Lower lobe of right lung (tissue), 2 donors: ENCODE measurements around the gene DDAH1. TPM values are rescaled to one million over a fixed set of nuclear protein-coding genes. Genes with fewer than 3 reads are reported as not detected.
A peak's percentile ranks its signal among the peaks of the same experiment; 100 is the strongest.

Experiments used
- ATAC-seq, 2 donors: fragments of 200-7000 bp; cut with Tn5 transposase; one replicate each; pipeline ENCODE4 v1.9.1; 2020 to 2022; ENCODE audit warnings: mild to moderate bottlenecking in 2 of 2, moderate library complexity in 2 of 2
- DNase-seq: peaks from one replicate; pipeline ENCODE4 v3.0.0-alpha.2; 2020
- H3K27ac ChIP-seq: fragments of 200-600 bp; one replicate; pipeline ENCODE4 v1.8.0; 2022
- H3K27me3 ChIP-seq: fragments of 200-600 bp; one replicate; pipeline ENCODE4 v1.8.0; 2022; ENCODE audit warnings: low read depth
- H3K36me3 ChIP-seq: fragments of 200-600 bp; one replicate; pipeline ENCODE4 v1.8.0; 2022; ENCODE audit warnings: mild to moderate bottlenecking
- H3K4me1 ChIP-seq: fragments of 200-600 bp; one replicate; pipeline ENCODE4 v1.8.0; 2022
- H3K4me3 ChIP-seq: fragments of 200-600 bp; one replicate; pipeline ENCODE4 v1.8.0; 2022; ENCODE audit warnings: mild to moderate bottlenecking
- H3K9me3 ChIP-seq: fragments of 200-600 bp; one replicate; pipeline ENCODE4 v1.8.0; 2022
- intact Hi-C: fragments of 100-400 bp; cut with DNase I; formaldehyde crosslinking; loops from one replicate; pipeline ENCODE4 v1.11.0; 2022
- total RNA-seq: library from RNA; stranded (reverse); fragmentation: NEBNext Ultra II Directional; extraction: Animal tissue kit (Norgen Biotek cat#: 25700); gene quantifications from one replicate; pipeline ENCODE4 v1.2.1, GENCODE V29; 2021
- TF ChIP-seq, protein P1 (sequence below): fragments of 200-600 bp; IDR thresholded peaks from one replicate; pipeline ENCODE4 v1.8.0; 2022; ENCODE audit warnings: antibody characterized with exemption, mild to moderate bottlenecking
- donor health status: DM: no; HTN: yes; CAD: no; lungs with severe emphysema.

The DDAH1 gene
- total RNA-seq, 1 donor from 2014 or later = 48.4 TPM

DNA sequence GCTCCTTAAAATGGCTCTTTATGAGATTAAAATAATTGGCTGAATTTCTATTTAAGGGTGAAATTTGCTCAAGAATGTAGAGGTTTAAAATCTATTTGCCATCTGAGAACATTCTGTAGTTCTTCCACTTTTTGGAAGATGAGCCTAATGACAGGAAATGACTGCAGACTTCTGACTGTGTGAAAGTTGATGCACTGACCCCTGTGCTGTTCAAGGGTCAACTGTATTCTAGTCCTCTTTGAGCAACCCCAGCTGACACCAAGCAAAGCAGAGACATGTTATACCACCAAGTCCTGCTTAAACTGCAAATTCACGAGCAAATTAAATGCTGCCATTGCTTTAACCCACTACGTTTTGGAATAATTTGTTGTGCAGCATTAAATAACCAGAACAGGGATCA is 26.6 kb downstream of the DDAH1 start:
- ATAC-seq (peak in 1 of 2 donors; percentile 58), DNase-seq (no peak)
- H3K9me3 ChIP-seq = no peaks in the 10 kb centered on the region
- H3K27ac ChIP-seq = no peak overlapping the region
- TF ChIP-seq, protein P1, sequence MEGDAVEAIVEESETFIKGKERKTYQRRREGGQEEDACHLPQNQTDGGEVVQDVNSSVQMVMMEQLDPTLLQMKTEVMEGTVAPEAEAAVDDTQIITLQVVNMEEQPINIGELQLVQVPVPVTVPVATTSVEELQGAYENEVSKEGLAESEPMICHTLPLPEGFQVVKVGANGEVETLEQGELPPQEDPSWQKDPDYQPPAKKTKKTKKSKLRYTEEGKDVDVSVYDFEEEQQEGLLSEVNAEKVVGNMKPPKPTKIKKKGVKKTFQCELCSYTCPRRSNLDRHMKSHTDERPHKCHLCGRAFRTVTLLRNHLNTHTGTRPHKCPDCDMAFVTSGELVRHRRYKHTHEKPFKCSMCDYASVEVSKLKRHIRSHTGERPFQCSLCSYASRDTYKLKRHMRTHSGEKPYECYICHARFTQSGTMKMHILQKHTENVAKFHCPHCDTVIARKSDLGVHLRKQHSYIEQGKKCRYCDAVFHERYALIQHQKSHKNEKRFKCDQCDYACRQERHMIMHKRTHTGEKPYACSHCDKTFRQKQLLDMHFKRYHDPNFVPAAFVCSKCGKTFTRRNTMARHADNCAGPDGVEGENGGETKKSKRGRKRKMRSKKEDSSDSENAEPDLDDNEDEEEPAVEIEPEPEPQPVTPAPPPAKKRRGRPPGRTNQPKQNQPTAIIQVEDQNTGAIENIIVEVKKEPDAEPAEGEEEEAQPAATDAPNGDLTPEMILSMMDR = no peak
- no peaks in the 10 kb centered on the region for H3K27me3 ChIP-seq
- H3K4me3 ChIP-seq = no peak overlapping the region
- intact Hi-C loops = no loop called here
- peaks cover 14% of the 10 kb centered on the region for H3K4me1 ChIP-seq
- H3K36me3 ChIP-seq = no peaks in the 10 kb centered on the region

DNA sequence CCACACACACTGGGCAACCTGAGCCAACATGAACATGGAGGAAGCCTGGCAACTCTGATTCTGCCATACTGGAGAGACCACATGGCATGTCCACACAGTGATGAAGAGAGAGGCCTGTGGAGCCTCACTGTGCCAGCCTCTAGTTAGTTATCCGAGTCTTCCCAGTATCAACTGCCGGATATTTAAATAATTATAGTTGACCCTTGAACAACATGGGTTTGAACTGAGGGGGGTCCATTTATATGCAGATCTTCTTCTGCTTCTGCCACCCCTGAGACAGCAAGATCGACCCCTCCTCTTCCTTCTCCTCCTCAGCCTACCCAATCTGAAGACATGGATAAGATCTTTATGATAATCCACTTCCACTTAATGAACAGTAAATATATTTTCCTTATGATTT is 27.8 kb downstream of the DDAH1 start:
- peaks cover 14% of the 10 kb centered on the region for H3K4me1 ChIP-seq
- H3K27me3 ChIP-seq = no peaks in the 10 kb centered on the region
- intact Hi-C loops = no loop called here
- no peaks in the 10 kb centered on the region for H3K9me3 ChIP-seq
- no peak overlapping the region for H3K4me3 ChIP-seq
- ATAC-seq (no peak), DNase-seq (no peak)
- TF ChIP-seq, protein P1 = no peak
- no peak overlapping the region for H3K27ac ChIP-seq
- H3K36me3 ChIP-seq = no peaks in the 10 kb centered on the region

DNA sequence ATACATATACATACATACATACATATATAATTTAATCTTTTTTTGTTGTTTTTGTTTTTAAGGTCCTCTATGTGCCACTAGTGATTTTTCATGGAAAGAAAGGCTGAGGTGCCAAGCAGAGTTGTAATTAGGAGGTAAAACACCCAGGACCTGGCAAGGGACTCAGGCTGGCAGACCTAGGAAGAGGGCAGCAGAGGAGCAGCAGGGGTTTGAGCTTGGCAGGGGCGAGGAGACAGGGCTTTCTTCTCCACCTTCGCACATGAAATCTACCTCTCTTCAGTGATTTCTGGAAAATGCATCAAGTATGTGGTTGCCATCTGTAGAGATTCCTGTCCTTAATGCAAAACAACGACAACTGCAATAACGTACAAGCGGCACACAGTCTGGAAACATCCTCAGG is 31.9 kb downstream of the DDAH1 start:
- Histone ChIP-seq H3K27ac (no peak overlapping the region), H3K36me3 (no peaks in the 10 kb centered on the region), H3K27me3 (no peaks in the 10 kb centered on the region), H3K4me1 (no peaks in the 10 kb centered on the region), H3K4me3 (no peak overlapping the region), H3K9me3 (no peaks in the 10 kb centered on the region)
- TF ChIP-seq, protein P1 = no peak
- intact Hi-C loops = no loop called here
- DNase-seq (no peak), ATAC-seq (no peak)

DNA sequence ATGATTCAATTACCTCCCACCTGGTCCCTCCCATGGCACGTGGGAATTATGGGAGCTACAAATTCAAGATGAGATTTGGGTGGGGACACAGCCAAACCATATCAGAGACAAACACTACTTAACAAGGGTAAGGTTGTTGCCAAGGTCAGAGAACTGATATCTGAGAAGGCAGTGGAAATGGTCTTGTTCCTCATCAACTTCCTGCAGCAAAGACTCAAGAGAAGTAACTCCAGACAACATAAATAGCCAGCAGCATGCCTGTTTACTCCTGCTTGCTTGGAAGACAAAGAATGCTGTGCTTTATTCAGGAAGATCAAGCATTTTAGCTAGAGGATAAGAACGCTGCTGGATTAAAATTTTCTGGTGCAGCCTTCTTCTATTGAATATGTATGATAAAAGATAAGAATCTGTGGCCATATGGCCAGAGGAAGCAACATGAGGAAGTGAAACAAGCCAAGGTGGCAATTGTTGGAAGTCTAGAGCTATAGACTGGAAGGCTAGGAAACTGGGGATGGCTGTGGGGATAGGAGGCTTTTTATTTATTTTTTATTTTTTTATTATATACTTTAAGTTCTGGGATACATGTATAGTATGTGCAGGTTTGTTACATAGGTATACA is 36.4 kb downstream of the DDAH1 start:
- Histone ChIP-seq H3K4me1 (no peaks in the 10 kb centered on the region), H3K4me3 (no peak overlapping the region), H3K36me3 (no peaks in the 10 kb centered on the region), H3K27ac (no peak overlapping the region), H3K9me3 (no peaks in the 10 kb centered on the region), H3K27me3 (no peaks in the 10 kb centered on the region)
- intact Hi-C loops = no loop called here
- DNase-seq = no peak
- no peak for ATAC-seq
- TF ChIP-seq, protein P1 = no peak

DNA sequence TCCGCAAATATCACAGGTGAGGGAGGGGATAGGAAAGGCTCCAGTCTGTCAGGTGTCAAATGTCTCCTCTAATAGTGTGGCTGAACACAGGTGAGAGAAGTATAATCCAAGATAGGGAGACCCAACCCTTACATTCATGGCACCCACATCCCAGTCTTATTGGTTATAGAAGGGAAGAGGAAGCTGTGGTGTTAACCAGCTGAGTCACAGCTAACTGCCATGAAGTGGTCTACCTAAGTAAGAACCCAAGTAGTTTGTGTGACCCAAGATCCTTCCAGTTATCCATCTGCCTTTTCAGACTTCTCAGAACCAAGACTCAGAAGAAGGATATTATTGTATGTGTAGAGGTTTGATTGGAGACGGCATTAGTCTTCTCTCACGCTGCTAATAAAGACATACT is 37.1 kb downstream of the DDAH1 start:
- intact Hi-C loops = no loop called here

More for the DNA sequence above, 37.1 kb downstream of the DDAH1 start:
- no peaks in the 10 kb centered on the region for H3K4me1 ChIP-seq
- no peaks in the 10 kb centered on the region for H3K36me3 ChIP-seq
- no peaks in the 10 kb centered on the region for H3K27me3 ChIP-seq
- no peak overlapping the region for H3K27ac ChIP-seq
- no peaks in the 10 kb centered on the region for H3K9me3 ChIP-seq
- no peak overlapping the region for H3K4me3 ChIP-seq
- DNase-seq (no peak), ATAC-seq (no peak)
- TF ChIP-seq, protein P1 = no peak
